Stomach (tissue), 9 donors: ENCODE results near the gene LDB2. TPM values are rescaled to one million over a fixed set of nuclear protein-coding genes. Genes with fewer than 3 reads are reported as not detected.

Experiments
- DNase-seq, 2 donors: peaks; one replicate each; pipeline versions ENCODE4 v3.0.0 to v3.0.0-alpha.2; 2013 to 2019
- H3K27ac ChIP-seq, 5 donors: fragments of 200-600 bp in 4 of 5; sonication (generic) in 4 of 5; one replicate each; pipeline ENCODE4 v1.5.1; 2013 to 2019; ENCODE audit warnings: mild to moderate bottlenecking in 1 of 5, moderate library complexity in 1 of 5
- H3K27me3 ChIP-seq, 3 donors: fragments of 200-600 bp; sonication (generic); one replicate each; pipeline ENCODE4 v1.5.1; 2017 to 2019; ENCODE audit warnings: mixed run types in 1 of 3
- H3K36me3 ChIP-seq, 4 donors: fragments of 200-600 bp; sonication (generic); 1 replicate in 3 of 4; 2 replicates in 1 of 4; pipeline ENCODE4 v1.5.1; 2016 to 2019
- H3K4me1 ChIP-seq, 4 donors: fragments of 200-600 bp; sonication (generic); one replicate each; pipeline ENCODE4 v1.5.1; 2016 to 2019
- H3K4me3 ChIP-seq, 4 donors: fragments of 200-600 bp; sonication (generic) in 3 of 4; one replicate each; pipeline ENCODE4 v1.5.1; 2016 to 2019; ENCODE audit warnings: mild to moderate bottlenecking in 1 of 4
- H3K9me3 ChIP-seq, 4 donors: fragments of 200-600 bp; sonication (generic); one replicate each; pipeline ENCODE4 v1.5.1; 2016 to 2019
- CTCF ChIP-seq, 7 experiments: fragments of 450-650 bp in 4 of 7; fragments of 200-600 bp in 3 of 7; sonication (generic) in 3 of 7; IDR thresholded peaks; one replicate each; pipeline ENCODE4 v1.5.1; 2016 to 2019; ENCODE audit warnings: antibody characterized with exemption in 7 of 7, control low read depth in 2 of 7, mild to moderate bottlenecking in 1 of 7
- EP300 ChIP-seq: sonication (generic); formaldehyde crosslinking; IDR thresholded peaks from one replicate; pipeline ENCODE4 v1.6.1; 2017; ENCODE audit warnings: antibody characterized with exemption
- POLR2A ChIP-seq, 4 donors: fragments of 450-650 bp; IDR thresholded peaks; one replicate each; pipeline ENCODE4 v1.6.1; 2016; ENCODE audit warnings: antibody characterized with exemption in 4 of 4, control low read depth in 2 of 4, mild to moderate bottlenecking in 1 of 4, moderate library complexity in 1 of 4
- POLR2AphosphoS5 ChIP-seq, 3 donors: sonication (generic); formaldehyde crosslinking; IDR thresholded peaks; one replicate each; pipeline ENCODE4 v1.6.1; 2016; ENCODE audit warnings: antibody characterized with exemption in 3 of 3
- WGBS, 5 donors: extraction: QIAGEN DNeasy Blood & Tissue Kit in 3 of 5; methylation state at CpG; one replicate each; pipeline versions ENCODE4 v1.1.5 to v1.1.7; 2013 to 2018; 5-methylcytosine and 5-hydroxymethylcytosine counted together
- intact Hi-C: fragments of 100-400 bp; cut with DNase I; formaldehyde crosslinking; loops from one replicate; pipeline ENCODE4 v1.15.1; 2023; ENCODE audit warnings: low total_unique reads
- polyA plus RNA-seq, 3 donors: library from polyadenylated mRNA; stranded (reverse); fragments of 200-250 nt; gene quantifications; one replicate each; pipeline ENCODE4 v1.2.3, GENCODE V29; 2013
- total RNA-seq, 5 donors: library from RNA; depleted of rRNA; stranded (reverse); fragments of >200 nt; gene quantifications; one replicate each; pipeline versions ENCODE4 v1.1.0 to v1.2.3, GENCODE V29; 2014 to 2016
- donor health status: healthy with polysubstance abuse.
- donor health status: Bipolar disorder and iron deficiency.
- donor health status: healthy.

The LDB2 gene
- total and polyA plus RNA-seq, 8 donors, result 6.2 to 63.3 (median 12.8) TPM

GRCh38 chr4:16809064-16809463, 89.4 kb downstream of the LDB2 start:
- 95 to 97% (median 96%) methylated on average over 2 of the region's 2 CpGs for WGBS, 5 donors
- DNase-seq, result no peak
- Histone ChIP-seq H3K4me3 (no peak overlapping the region), H3K27ac (no peak overlapping the region), H3K27me3 (no peaks in the 10 kb centered on the region), H3K4me1 (no peaks in the 10 kb centered on the region), H3K9me3 (no peaks in the 10 kb centered on the region), H3K36me3 (no peaks in the 10 kb centered on the region)
- intact Hi-C loops, result no loop called here
- TF ChIP-seq POLR2A (IDR thresholded peaks at IDR 0.05) (no peak), CTCF (IDR thresholded peaks at IDR 0.05) (no peak), EP300 (no peak), POLR2AphosphoS5 (IDR thresholded peaks at IDR 0.05) (no peak)

GRCh38 chr4:16807355-16807754, 91.1 kb downstream of the LDB2 start:
- Histone ChIP-seq H3K9me3 (no peaks in the 10 kb centered on the region), H3K27me3 (no peaks in the 10 kb centered on the region), H3K36me3 (no peaks in the 10 kb centered on the region), H3K27ac (no peak overlapping the region), H3K4me3 (no peak overlapping the region), H3K4me1 (no peaks in the 10 kb centered on the region)
- DNase-seq, result no peak
- no peak for TF ChIP-seq EP300
- intact Hi-C loops, result no loop called here

GRCh38 chr4:16804581-16804980, 93.9 kb downstream of the LDB2 start:
- Histone ChIP-seq H3K36me3 (no peaks in the 10 kb centered on the region), H3K4me1 (no peaks in the 10 kb centered on the region), H3K4me3 (no peak overlapping the region), H3K27me3 (no peaks in the 10 kb centered on the region), H3K27ac (no peak overlapping the region), H3K9me3 (no peaks in the 10 kb centered on the region)
- intact Hi-C loops, result no loop called here
- no peak for DNase-seq
- no peak for TF ChIP-seq POLR2AphosphoS5 (IDR thresholded peaks at IDR 0.05)
- no peak for TF ChIP-seq CTCF (IDR thresholded peaks at IDR 0.05)
- TF ChIP-seq POLR2A (IDR thresholded peaks at IDR 0.05), result no peak
- TF ChIP-seq EP300, result no peak

- Histone ChIP-seq H3K36me3 (no peaks in the 10 kb centered on the region), H3K4me3 (no peak overlapping the region), H3K9me3 (no peaks in the 10 kb centered on the region), H3K4me1 (no peaks in the 10 kb centered on the region), H3K27ac (no peak overlapping the region), H3K27me3 (no peaks in the 10 kb centered on the region)
- DNase-seq, result no peak
- no peak for TF ChIP-seq POLR2AphosphoS5 (IDR thresholded peaks at IDR 0.05)
- TF ChIP-seq CTCF (IDR thresholded peaks at IDR 0.05), result no peak
- no peak for TF ChIP-seq EP300
- no peak for TF ChIP-seq POLR2A (IDR thresholded peaks at IDR 0.05)
- 83 to 94% (median 88%) methylated on average over 3 of the region's 3 CpGs for WGBS, 5 donors
- intact Hi-C loops, result no loop called here
Observed at GRCh38 chr4:16802044-16802443, 96.4 kb downstream of the LDB2 start.

- intact Hi-C loops, result no loop called here
- Histone ChIP-seq H3K27me3 (no peaks in the 10 kb centered on the region), H3K27ac (no peak overlapping the region), H3K4me1 (no peaks in the 10 kb centered on the region), H3K36me3 (no peaks in the 10 kb centered on the region), H3K9me3 (no peaks in the 10 kb centered on the region), H3K4me3 (no peak overlapping the region)
- DNase-seq, result no peak
- TF ChIP-seq CTCF (IDR thresholded peaks at IDR 0.05) (no peak), POLR2A (IDR thresholded peaks at IDR 0.05) (no peak), EP300 (no peak), POLR2AphosphoS5 (IDR thresholded peaks at IDR 0.05) (no peak)
- 77 to 92% (median 90%) methylated on average over 3 of the region's 3 CpGs for WGBS, 5 donors
Observed at GRCh38 chr4:16801356-16801755, 97.1 kb downstream of the LDB2 start.
